ENCODE results near the gene FBXO9.
"Not testable (repeated sequence)": the region's sequence is repeated elsewhere in the genome, so short reads cannot be mapped to it uniquely, and the experiment has no call there.

Gene FBXO9

GRCh38 chr6:53045891-53046673 lies 19.1 kb upstream of the FBXO9 start:
- DNase-seq = no peak

DNA sequence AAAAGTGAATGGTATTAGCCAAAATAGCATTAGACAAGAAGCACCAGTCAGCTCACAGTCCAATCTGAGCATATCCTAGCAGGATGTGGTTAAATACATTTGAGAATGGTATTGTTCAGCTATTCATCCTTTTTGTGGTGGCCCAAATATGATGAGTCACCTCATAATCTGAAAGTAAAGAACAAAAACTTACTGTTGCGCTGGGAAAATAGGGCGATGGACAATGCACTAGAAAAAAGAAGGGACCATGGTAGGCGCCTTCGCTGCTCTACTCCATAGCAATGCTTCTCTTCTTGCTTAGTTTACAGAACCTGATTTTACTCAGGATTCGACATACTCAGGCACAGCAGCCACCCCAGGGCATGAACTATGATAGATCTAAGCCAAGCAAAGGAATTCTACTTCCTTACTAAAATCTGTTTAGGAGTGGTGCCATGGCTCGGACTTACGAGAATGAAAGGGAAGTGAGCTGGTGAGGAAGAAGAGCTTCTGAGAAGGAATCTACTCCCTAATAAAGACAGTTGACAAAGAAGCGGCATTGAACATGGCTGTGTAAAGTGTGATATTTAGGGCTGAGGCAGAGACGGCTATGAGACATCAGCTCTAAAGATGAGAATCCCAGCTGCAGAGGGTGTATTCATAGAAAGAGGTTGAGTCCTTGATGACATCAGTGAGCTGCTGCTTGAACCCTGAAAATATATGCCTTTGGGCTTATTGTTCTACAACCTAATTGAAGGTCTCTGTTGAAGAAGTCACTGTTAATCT lies 16.6 kb upstream of the FBXO9 start:
- no peak for DNase-seq

GRCh38 chr6:53049415-53049814 lies 15.8 kb upstream of the FBXO9 start:
- DNase-seq = no peak

DNA sequence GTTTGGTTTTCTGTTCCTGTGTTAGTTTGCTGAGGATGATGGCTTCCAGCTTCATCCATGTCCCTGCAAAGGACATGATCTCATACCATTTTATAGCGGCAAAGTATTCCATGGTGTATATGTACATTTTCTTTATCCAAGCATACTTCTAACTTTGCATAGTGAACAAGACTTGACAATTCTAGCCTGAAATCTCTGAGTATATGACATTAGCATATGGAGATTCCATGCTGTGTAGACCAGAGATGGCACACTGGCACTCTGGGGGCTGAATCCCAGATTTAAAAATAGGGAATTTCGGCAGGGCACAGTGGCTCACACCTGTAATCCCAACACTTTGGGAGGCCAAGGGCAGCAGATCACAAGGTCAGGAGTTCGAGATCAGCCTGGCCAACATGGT lies 13.1 kb upstream of the FBXO9 start:
- DNase-seq = not testable (repeated sequence)

DNA sequence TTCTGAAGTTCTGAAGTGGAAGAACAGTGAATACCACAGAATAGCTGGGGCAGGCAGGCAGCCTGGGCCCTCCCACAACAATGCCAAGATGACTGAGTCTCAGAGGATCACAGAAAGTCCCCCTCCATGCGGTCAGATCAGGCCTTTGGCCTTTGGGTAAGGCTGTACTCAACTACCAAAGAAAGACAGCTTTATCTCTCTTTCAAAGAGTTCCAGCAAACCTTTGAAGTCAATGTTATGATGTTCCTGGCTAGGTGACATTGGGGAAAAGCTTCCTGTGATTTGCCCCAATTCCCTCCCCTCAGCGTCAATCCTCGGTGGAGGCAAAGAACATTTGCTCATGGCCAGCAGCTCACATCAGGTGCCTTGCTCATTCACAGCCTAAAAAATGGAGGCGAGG lies 10.7 kb upstream of the FBXO9 start:
- no peak for DNase-seq

- no peak for DNase-seq
Measured at GRCh38 chr6:53055873-53056272, 9.3 kb upstream of the FBXO9 start.

DNA sequence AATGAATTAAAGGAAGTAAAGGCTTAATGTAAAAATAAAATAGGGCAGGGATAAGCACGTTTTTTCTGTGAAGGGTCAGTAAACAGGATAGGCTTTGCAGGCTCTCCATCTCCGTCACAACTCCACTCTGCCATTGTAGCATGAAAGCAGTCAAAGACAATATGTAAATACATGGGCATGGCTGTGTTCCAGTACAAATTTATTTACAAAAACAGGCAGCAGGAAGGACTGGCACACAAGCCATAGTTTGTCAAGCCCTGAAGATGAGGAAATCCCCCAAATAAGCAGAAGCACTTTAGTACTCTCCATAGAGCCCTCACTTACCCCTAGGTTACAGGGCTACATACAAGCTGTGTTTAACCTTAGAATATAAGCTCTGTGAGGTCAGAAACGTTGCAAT lies 8.9 kb upstream of the FBXO9 start:
- no peak for DNase-seq

DNA sequence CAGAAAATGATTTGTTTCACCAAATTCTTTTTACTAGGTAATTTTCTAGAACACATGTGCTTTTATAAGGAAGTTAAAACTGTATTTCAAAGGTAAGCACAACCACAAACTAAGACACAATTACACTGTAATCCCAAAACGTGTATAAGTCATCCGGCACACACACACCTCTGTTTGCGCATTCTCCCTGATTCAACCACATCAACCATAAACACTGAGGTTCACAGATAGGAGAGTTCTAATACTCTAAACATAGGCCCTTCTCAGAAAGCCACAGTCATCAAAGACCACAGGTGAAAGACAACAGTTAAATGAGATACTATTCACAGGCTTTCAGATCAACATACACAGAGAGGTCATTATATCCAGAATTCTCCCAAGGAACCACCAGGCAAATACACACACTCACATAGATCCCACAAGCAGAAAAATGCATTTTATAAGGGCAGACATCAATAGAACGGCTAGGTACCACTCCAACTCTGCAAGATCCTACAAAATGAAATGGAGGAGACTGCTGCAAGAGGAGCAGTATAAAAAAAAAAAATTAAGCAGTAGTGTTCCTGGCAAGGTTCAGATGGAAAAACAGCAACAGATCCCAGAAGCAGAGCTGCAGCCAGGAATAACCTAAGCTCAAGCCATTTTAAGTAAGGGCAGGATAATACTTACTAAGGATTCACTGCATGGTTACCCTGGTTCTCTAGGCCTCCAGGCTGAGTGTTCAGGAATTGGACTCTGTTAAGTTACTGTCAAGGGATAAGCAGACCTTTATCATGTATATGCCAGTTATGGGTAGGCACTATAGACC lies 6.6 kb upstream of the FBXO9 start:
- no peak for DNase-seq

- DNase-seq = peak; percentile 22
Measured at GRCh38 chr6:53059648-53060589, 5.3 kb upstream of the FBXO9 start.

DNA sequence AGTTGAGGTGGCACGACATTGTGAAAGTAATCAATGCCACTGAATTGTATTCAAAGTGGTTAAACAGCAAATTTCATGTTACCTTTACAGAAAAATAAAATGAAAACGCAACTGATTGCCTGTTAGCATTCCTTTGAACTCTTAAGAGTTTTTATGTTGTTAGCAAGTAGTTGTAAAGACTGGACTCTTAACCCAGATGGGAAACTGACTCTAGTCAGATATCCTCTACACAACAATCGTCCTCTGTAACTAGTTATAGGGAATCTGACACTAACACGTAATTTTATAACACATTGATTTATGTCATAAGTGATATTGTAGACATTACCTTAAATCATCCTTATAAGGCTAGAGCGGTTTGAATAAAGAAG lies 3.0 kb upstream of the FBXO9 start:
- no peak for DNase-seq

GRCh38 chr6:53064255-53064654 lies 949 bp upstream of the FBXO9 start:
- DNase-seq = not testable (repeated sequence)

- DNase-seq = peak; percentile 99
Measured at GRCh38 chr6:53064726-53065265, 408 bp upstream of the FBXO9 start.

GRCh38 chr6:53066077-53066417 lies 843 bp downstream of the FBXO9 start:
- DNase-seq = peak; percentile 69

GRCh38 chr6:53066874-53067706 lies 1.9 kb downstream of the FBXO9 start:
- DNase-seq = no peak

DNA sequence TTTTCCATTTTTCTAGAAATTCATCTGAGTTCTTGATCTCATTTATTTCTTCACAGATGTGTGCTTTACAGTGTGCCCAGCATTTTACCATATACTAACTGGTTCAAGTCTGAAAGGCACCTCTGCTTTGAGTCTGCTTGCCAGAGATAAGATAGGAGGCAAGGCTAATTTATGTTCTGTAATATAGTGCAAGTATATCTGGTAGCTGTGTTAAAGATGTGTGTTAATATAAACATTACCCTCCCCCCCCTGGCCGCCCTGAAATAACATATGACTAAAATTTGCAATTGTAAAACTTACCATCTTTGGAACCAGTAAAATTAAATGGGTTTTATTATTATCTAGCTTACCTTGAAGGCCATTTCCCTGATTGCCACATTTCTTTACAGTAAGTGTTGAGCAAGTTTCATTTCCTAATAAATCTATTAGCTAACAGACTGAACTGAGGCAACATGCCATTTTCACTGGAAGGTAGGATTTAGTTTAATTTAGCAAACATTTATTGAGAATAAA lies 2.7 kb downstream of the FBXO9 start:
- no peak for DNase-seq

- no peak for DNase-seq
Measured at GRCh38 chr6:53069427-53069826, 4.2 kb downstream of the FBXO9 start.

DNA sequence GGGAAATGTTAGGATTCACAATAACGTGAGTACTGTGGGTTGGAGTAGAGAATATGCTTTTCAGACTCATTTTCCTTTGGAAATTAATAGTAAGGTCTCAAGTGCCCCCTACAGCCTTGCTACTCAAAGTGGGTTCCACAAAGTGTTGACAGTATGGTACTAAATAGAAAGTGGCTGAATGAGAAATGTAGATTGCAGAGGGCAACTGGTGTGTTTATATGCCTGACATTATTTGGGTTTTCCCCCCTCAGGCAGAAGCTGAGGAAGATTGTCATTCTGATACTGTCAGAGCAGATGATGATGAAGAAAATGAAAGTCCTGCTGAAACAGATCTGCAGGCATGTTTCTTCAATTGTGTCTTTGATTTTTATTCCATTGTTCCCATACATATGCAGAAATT lies 5.6 kb downstream of the FBXO9 start:
- no peak for DNase-seq

DNA sequence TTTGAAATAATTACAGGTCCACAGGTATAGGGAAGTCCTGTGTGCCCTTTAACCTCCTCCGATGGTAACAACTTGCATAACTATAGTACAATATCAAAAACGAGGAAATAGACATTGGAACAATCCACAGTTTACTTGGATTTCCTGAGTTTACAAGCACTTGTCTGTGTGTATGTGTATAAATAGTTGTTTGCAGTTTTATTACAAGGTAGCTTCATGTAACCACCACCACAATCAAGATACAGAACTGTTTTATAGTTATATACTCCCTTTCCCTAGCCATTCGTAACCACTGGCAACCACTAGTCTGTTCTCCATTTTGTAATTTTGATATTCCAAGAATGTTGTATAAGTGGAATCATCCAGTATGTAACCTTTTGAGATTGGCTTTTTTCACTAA lies 9.1 kb downstream of the FBXO9 start:
- DNase-seq = no peak

- no peak for DNase-seq
Measured at GRCh38 chr6:53080813-53081212, 15.6 kb downstream of the FBXO9 start.

DNA sequence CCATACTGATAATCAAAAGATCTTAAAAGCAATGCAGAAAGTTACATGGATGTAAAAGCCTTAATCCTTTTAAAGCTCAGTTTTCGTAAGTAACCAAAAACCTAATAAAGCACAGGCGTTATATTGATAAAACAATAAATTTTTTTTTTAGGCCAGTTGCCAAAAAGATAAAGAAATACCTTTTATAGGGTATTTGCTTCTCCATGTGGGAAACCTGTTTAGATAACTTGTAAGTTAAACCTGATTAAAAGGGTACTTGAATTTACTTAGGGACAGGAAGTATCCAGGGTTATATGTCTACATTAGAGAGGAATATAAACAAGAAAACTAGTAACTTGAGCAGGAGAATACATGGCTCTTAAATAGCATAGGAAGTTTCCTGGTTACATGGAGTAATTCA lies 21.1 kb downstream of the FBXO9 start:
- DNase-seq = no peak

DNA sequence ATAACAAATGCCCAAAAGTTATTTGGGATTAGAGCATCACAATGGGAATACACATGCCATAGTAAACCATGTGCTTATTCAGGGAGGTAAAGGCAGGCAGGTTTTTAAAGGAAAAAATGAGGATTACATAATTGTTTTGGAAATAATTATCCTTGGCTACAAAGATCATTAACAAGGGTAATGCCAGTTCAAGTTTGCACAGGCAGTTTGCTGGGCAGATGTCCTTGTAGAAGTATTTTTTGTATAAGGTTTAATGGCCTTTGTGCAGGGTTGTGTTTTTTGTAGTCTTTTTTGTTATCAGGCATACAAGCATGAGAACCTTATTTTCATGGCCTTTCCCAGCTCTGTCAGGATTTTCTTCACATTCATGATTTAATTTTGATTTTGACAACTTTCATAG lies 24.7 kb downstream of the FBXO9 start:
- DNase-seq = no peak

All from right kidney (tissue), 1 donor.